GM13976 (cell line): ENCODE data around the gene RRP36.

Source experiments
- DNase-seq: peaks from one replicate; pipeline ENCODE4 v3.0.0; 2012; ENCODE audit warnings: low spot score
- in situ Hi-C: fragments of 300-500 bp; cut with MboI; formaldehyde crosslinking; loops from one replicate; pipeline ENCODE4 v1.12.0; 2022; ENCODE audit warnings: low sequenced_read_pairs, mixed read lengths, inconsistent platforms; ENCODE audit not compliant: unreplicated experiment
- TF ChIP-seq, protein P1 (sequence below): IDR thresholded peaks from 2 replicates; pipeline ENCODE4 v1.5.1; 2012; ENCODE audit warnings: borderline replicate concordance, mild to moderate bottlenecking; ENCODE audit not compliant: insufficient read depth; ENCODE audit errors: extremely low read depth, missing control alignments, control extremely low read depth

RRP36 gene

DNA sequence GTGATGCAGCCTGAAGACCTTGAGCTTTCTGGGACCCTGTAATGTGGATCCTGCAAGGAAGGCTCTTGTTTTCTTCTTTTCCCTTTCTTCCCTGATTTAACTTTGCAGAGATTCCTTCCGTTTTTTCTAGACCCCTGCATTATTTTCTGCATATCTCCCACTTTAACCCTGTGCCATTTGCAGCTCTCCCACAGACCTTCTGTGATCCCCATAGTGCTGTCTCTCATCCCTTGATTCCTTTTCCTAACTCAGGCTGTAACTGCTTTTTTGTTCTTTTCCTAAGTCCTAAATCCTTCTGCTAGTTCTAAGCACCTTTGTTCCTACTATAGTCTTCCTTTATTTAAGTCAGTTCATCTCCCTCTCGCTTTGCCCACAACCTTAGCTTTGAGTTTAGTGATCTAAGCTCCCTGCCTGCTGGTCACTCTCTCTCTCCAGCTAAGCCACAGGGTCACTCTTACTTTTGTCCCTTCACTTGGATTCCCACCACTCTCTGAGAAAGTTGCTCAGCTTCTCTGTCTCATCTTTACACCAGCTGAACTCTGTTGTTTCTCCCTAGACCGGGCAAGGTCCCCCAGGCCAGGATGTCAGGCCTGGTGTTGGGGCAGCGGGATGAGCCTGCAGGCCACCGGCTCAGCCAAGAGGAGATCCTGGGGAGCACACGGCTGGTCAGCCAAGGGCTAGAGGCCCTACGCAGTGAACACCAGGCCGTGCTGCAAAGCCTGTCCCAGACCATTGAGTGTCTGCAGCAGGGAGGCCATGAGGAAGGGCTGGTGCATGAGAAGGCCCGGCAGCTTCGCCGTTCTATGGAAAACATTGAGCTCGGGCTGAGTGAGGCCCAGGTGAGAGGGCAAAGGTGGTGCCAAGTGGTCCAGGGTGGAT lies 39.6 kb downstream of the RRP36 start:
- in situ Hi-C loops, result no loop called here
- DNase-seq, result no peak
- TF ChIP-seq, protein P1, sequence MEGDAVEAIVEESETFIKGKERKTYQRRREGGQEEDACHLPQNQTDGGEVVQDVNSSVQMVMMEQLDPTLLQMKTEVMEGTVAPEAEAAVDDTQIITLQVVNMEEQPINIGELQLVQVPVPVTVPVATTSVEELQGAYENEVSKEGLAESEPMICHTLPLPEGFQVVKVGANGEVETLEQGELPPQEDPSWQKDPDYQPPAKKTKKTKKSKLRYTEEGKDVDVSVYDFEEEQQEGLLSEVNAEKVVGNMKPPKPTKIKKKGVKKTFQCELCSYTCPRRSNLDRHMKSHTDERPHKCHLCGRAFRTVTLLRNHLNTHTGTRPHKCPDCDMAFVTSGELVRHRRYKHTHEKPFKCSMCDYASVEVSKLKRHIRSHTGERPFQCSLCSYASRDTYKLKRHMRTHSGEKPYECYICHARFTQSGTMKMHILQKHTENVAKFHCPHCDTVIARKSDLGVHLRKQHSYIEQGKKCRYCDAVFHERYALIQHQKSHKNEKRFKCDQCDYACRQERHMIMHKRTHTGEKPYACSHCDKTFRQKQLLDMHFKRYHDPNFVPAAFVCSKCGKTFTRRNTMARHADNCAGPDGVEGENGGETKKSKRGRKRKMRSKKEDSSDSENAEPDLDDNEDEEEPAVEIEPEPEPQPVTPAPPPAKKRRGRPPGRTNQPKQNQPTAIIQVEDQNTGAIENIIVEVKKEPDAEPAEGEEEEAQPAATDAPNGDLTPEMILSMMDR, result no peak

DNA sequence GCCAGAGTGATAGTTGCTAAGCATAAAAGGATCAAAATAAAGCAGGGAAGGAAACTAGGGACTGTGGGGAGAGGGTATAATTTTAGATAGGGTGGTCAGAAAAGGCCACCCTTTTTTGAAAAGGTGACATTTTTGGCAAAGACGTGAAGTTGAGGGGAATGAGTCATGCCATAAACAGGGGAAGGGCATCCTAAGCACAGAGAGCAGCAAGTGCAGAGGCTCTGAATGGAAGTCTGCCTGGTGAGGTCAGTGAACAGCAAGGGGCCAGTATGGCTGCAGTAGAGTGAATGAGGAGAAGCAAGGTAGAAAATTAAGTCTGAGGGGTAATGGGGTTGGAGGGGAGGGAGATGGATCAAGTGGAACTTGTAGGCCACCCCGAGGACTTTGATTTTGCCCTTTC lies 40.4 kb downstream of the RRP36 start:
- in situ Hi-C loops, result no loop called here
- TF ChIP-seq, protein P1, result no peak
- DNase-seq, result no peak

DNA sequence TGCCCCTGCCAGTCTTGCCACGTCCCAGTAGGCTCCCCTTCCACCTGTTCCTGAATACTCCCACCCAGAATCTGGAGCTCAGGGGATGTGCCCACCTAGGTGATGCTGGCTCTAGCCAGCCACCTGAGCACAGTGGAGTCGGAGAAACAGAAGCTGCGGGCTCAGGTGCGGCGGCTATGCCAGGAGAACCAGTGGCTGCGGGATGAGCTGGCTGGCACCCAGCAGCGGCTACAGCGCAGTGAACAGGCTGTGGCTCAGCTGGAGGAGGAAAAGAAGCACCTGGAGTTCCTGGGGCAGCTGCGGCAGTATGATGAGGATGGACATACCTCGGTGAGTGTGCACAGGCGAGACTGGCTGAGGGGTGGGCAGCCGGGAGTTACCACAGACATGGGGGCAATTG lies 41.4 kb downstream of the RRP36 start:
- no peak for DNase-seq
- in situ Hi-C loops, result no loop called here
- TF ChIP-seq, protein P1, result no peak

DNA sequence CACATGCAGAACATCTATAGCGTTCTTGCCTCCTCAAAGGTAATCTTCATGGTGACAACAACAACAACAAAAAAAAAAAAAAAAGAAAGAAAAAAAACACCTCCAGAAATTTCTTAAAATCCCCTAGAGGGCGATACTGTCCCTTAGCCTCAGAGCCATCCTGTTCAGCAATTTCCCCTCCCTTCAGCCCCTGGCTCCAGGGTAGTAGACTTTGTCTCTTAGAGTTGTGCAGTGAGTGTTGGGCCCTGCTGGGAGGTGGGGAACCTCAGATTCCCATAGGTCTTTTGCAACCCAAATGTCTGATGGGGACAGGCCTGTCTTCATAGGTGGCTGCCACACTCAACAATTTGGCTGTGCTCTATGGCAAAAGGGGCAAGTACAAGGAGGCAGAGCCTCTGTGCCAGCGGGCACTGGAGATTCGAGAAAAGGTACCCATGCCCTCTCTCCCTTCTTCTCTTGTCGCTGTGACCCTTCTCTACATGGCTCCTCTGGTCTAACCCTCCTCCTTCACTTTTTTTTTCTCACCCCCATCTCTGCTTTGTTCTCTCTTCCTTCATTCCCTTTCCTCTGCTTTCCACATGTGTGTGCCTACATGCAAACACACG lies 48.7 kb downstream of the RRP36 start:
- peak; percentile 80 for DNase-seq
- TF ChIP-seq, protein P1, result no peak

DNA sequence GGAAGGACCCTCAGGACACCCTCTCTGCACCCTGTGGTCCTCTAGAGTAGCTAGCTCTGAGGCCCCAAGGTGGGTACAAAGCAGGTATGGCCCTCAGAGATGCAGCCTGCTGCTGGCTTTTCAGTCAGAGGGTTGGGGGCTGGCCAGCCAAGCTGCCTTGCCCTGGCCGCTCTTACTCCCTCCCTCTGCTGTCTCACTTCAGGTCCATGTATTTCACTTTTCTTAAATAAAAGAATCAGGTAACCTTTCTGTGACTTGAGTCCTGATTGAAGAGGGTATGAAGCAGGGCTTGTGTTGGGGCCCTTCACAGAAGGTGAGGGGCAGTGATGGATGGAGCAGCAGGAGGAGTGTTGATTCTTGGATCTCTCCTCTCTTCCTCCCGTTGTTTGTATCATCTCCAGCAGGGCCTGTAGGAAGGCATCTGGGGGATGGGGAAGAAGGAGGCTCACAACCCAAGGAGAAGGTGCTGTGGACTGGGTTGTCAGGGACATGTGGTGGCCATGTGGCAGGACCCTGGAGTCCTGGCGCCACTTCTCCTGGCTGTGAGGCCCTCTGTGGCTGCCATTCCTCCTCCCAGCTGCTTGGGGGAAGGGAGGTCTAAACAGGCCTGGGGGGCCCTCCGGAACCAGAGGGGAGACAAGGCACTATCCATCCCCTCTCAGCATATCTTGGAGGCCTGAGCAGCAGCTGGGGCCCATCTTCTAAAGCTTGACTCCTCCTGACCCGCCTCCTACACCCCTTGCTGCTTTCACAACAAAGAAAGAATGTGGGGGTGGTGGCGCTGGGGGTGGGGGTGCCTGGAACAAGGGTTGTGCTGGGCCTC lies 53.6 kb downstream of the RRP36 start:
- TF ChIP-seq, protein P1, result no peak
- in situ Hi-C loops, result no loop called here
- no peak for DNase-seq

More for the DNA sequence above, 48.7 kb downstream of the RRP36 start:
- in situ Hi-C loops, result no loop called here

DNA sequence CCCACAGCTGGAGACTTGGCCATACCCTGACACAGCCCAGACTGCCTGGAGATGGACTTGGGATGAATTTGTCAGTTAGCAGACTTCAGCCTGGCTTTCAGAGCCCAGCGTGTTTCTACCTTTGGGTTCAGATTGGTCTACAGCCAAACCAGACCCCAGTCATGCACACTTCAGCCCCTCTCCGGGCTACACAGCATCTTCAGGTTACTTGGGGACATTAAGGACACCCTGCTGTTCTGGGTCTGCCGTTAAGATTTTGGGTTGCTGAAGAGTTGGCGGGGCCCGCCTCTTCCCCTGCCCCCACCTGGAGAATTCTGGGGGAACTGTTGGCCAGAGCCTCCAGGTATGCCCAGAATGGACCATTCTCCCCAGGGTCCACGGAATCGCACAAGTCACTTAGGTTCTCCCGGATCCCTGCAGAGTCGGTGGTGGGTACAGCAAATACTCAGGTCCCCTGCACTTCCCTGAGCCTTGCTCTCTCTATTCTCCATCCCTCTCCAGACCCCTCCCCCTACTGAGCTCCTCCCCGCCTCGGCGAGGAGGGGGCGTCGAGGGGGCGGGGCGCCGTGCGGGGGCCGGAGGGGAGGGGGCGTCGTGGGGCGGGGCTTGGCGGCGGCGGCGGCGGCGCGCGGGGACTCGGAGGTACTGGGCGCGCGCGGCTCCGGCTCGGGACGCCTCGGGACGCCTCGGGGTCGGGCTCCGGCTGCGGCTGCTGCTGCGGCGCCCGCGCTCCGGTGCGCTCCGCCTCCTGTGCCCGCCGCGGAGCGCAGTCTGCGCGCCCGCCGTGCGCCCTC lies 54.4 kb downstream of the RRP36 start, which contains the start of gene PTK7:
PTK7 (plus strand) TSS at position 645 of the 794 bp plus-strand sequence. CDS start 175 bp downstream, outside the sequence.
- DNase-seq, result peak; percentile 54
- TF ChIP-seq, protein P1, result no peak
- in situ Hi-C loops, result no loop called here
